Activated CD4-positive, alpha-beta T cell treated with anti-CD3 and anti-CD28 coated beads, Interleukin-2, amount 50 U/mL, for 1 hour (primary cell): ENCODE measurements around the gene CCDC92B.
"Not testable (repeated sequence)": the region's sequence is repeated elsewhere in the genome, so short reads cannot be mapped to it uniquely, and the experiment has no call there.

Experiments
- DNase-seq: peaks from one replicate; pipeline ENCODE4 v3.0.0-alpha.2; 2020

CCDC92B gene

GRCh38 chr17:2749058-2749783 is at the start of gene CCDC92B:
Gene CCDC92B (minus strand): TSS chr17:2749652. CDS start chr17:2735145, 14,507 bp downstream.
- DNase-seq = no peak

- DNase-seq = no peak
Measured at GRCh38 chr17:2798678-2799077, 49.2 kb upstream of the CCDC92B start.

- DNase-seq = no peak
Measured at GRCh38 chr17:2798188-2798587, 48.7 kb upstream of the CCDC92B start.

- DNase-seq = no peak
Measured at GRCh38 chr17:2797637-2798036, 48.2 kb upstream of the CCDC92B start.

- no peak for DNase-seq
Measured at GRCh38 chr17:2797226-2797625, 47.8 kb upstream of the CCDC92B start.

- peak; percentile 62 for DNase-seq
Measured at GRCh38 chr17:2796164-2797125, 47.0 kb upstream of the CCDC92B start, which contains the start of gene RAP1GAP2. Gene RAP1GAP2 (plus strand): TSS chr17:2796438. CDS start chr17:2796528, 90 bp downstream.

GRCh38 chr17:2795441-2796163 is 46.1 kb upstream of the CCDC92B start:
- DNase-seq = peak; percentile 16

GRCh38 chr17:2794111-2794803 is 44.8 kb upstream of the CCDC92B start:
- no peak for DNase-seq

- DNase-seq = peak; percentile 37
Measured at GRCh38 chr17:2792366-2793169, 43.1 kb upstream of the CCDC92B start.

GRCh38 chr17:2789700-2790099 is 40.2 kb upstream of the CCDC92B start:
- DNase-seq = no peak

- DNase-seq = peak; percentile 89
Measured at GRCh38 chr17:2786176-2786881, 36.9 kb upstream of the CCDC92B start.

GRCh38 chr17:2785376-2785775 is 35.9 kb upstream of the CCDC92B start:
- not testable (repeated sequence) for DNase-seq

GRCh38 chr17:2784864-2785263 is 35.4 kb upstream of the CCDC92B start:
- DNase-seq = no peak

GRCh38 chr17:2783310-2784030 is 34.0 kb upstream of the CCDC92B start:
- DNase-seq = no peak

- DNase-seq = no peak
Measured at GRCh38 chr17:2782055-2782454, 32.6 kb upstream of the CCDC92B start.

GRCh38 chr17:2781598-2781997 is 32.1 kb upstream of the CCDC92B start:
- DNase-seq = not testable (repeated sequence)

GRCh38 chr17:2780931-2781454 is 31.5 kb upstream of the CCDC92B start:
- no peak for DNase-seq

- DNase-seq = no peak
Measured at GRCh38 chr17:2780256-2780655, 30.8 kb upstream of the CCDC92B start.

- DNase-seq = no peak
Measured at GRCh38 chr17:2779545-2779944, 30.1 kb upstream of the CCDC92B start.

- DNase-seq = no peak
Measured at GRCh38 chr17:2778489-2778888, 29.0 kb upstream of the CCDC92B start.
